ENCODE measurements around the gene SLC35E1. TPM values are rescaled to one million over a fixed set of nuclear protein-coding genes. Genes with fewer than 3 reads are reported as not detected.
A peak's percentile ranks its signal among the peaks of the same experiment; 100 is the strongest.

Gene SLC35E1
- total and polyA plus RNA-seq, 2 of the 13 experiments (the other 11 are each of a cell fraction or from before 2014, with no cell fraction given): 21.2 to 46.5 TPM

DNA sequence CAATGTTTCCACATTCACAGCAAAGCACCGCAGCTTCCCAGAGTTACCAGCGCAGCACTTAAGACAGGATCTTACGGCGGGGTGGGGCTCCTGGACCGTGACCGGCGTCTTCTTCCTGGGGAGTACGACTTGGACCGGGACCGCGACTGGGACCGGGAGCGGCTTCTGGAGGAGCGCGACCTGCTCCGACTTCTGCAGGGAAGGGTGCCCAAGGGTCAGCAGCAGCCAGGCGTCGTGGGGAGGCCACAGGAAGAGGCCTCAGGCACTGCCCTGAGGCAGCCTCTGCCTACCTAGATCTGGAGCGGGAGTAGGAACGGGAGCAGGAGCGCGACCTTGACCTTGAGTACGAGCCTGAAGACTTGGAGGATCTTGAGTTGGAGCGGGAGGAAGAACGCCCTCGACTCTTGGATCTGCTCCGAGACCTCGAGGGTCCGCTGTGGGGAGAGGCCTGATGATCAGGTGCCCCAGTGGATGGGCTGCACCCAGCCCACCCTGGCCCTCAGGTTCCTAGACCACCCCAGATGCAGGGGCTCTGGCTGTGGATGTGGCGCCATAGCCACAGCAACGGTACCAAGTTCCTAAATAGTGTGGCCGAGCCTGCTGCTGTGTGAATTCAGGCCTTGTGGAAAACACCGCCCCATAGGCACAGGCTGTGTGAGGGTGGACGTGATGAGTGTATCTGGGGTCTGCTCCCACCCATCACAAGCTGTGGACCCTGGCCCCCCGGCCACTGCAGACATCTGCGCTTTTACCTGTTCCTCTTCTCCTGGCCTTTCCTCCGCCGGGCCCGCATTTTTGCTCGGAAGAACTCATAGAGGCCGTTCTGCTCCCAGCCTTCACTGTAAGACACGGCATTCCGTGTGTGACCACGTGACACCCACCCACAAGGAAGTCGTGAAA lies 51.9 kb downstream of the SLC35E1 start:
- no peak overlapping the region for H3K27ac ChIP-seq (ENCODE audit: extremely low read length, insufficient read depth, low read length)
- H3K9me3 ChIP-seq (ENCODE audit: low read length): no peaks in the 10 kb centered on the region
- no peaks in the 10 kb centered on the region for H3K4me1 ChIP-seq (ENCODE audit: insufficient read depth, low read length)
- intact Hi-C loops (cut with micrococcal nuclease; ENCODE audit: unreplicated experiment) (no loop called here), in situ Hi-C loops (cut with HindIII; ENCODE audit: extremely low pct_ligation_motif_present, low pct_unique_long_range_greater_than_20kb) (no loop called here)
- no peaks in the 10 kb centered on the region for H3K79me2 ChIP-seq (ENCODE audit: insufficient read depth, low read length)
- no peak for DNase-seq (ENCODE audit: low spot score)
- H3K4me2 ChIP-seq (ENCODE audit: low read depth, low read length): no peak overlapping the region
- no peak for FAIRE-seq
- H3K36me3 ChIP-seq (replicated peaks in 1 of 2; ENCODE audit: control insufficient read depth in 1 of 2, insufficient read depth in 2 of 2, low read length in 2 of 2): peaks cover 47 to 85% of the 10 kb centered on the region in 2 experiments
- no TSS peak for BruUV-seq (replicated peaks)
- no peak overlapping the region for H3K9ac ChIP-seq (ENCODE audit: insufficient read depth, low read depth, low read length)
- POLR2A ChIA-PET: no interaction called here
- CTCF ChIA-PET (ENCODE audit: low intra/inter-chr PET ratio, low total read pairs): no interaction called here
- no peaks in the 10 kb centered on the region; a peak in 1 of 5 replicates for H3K27me3 ChIP-seq (ENCODE audit: control insufficient read depth in 1 of 2, insufficient read depth in 2 of 2, low read length in 2 of 2)
- H3K4me3 ChIP-seq (replicated peaks in 1 of 3; ENCODE audit: insufficient read depth in 1 of 3, low read depth in 2 of 3, low read length in 3 of 3): no peak overlapping the region
- no peak overlapping the region for H2AFZ ChIP-seq (ENCODE audit: low read length)
- TF ChIP-seq AGO2 (optimal IDR thresholded peaks at IDR 0.05; ENCODE audit: low read depth, low read length) (peak; percentile 78), SNAI1 (CRISPR knock-in tag; IDR thresholded peaks at IDR 0.05; ENCODE audit: borderline replicate concordance) (no peak), RBFOX2 (IDR thresholded peaks at IDR 0.05; ENCODE audit: low read depth, low read length) (peak; percentile 48; the same call in 1 of the 2 replicates), POLR2A (IDR thresholded peaks at IDR 0.05; ENCODE audit: insufficient read depth in 1 of 2, low read depth in 2 of 2, low read length in 2 of 2) (peak; percentile 22 to 30; a peak in 1 of 4 replicates), RBM22 (optimal IDR thresholded peaks at IDR 0.05; ENCODE audit: low read length) (peak; percentile 10)
- ATAC-seq: no peak
- 98% methylated on average over 41 of the region's 45 CpGs for WGBS (ENCODE audit: low lambda C conversion rate)
- H4K20me1 ChIP-seq (ENCODE audit: insufficient read depth, low read length): no peaks in the 10 kb centered on the region

DNA sequence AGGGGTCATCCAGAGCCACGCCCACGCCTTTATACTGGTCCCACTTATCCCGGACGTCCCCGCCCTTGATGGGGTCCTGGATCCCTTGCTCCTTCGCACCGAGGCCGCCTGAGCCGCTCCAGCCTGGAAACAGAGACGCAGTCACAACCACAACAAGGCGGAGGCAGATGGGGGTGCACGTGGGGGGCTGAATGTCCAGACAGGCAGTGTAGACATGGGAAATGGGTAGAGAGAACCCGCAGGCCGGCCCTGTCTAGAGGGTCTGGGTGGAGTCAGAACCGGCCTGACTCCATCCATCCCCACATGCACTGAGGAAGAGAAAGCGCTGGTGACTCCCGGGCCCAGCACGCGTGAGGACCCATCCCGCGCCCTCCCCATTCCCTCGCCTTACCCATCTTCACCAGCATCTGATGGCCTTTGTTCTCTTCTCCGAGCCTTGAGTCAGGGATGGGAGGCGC lies 53.0 kb downstream of the SLC35E1 start:
- Histone ChIP-seq H3K4me3 (replicated peaks in 1 of 3; ENCODE audit: insufficient read depth in 1 of 3, low read depth in 2 of 3, low read length in 3 of 3) (no peak overlapping the region), H3K27ac (ENCODE audit: extremely low read length, insufficient read depth, low read length) (no peak overlapping the region), H2AFZ (ENCODE audit: low read length) (no peak overlapping the region), H3K9me3 (ENCODE audit: low read length) (no peaks in the 10 kb centered on the region), H3K4me1 (ENCODE audit: insufficient read depth, low read length) (no peaks in the 10 kb centered on the region), H3K79me2 (ENCODE audit: insufficient read depth, low read length) (no peaks in the 10 kb centered on the region), H4K20me1 (ENCODE audit: insufficient read depth, low read length) (no peaks in the 10 kb centered on the region), H3K36me3 (replicated peaks in 1 of 2; ENCODE audit: control insufficient read depth in 1 of 2, insufficient read depth in 2 of 2, low read length in 2 of 2) (peaks cover 40 to 85% of the 10 kb centered on the region in 2 experiments), H3K9ac (ENCODE audit: insufficient read depth, low read depth, low read length) (no peak overlapping the region), H3K27me3 (ENCODE audit: control insufficient read depth in 1 of 2, insufficient read depth in 2 of 2, low read length in 2 of 2) (no peaks in the 10 kb centered on the region; a peak in 1 of 5 replicates), H3K4me2 (ENCODE audit: low read depth, low read length) (no peak overlapping the region)
- in situ Hi-C loops (cut with HindIII; ENCODE audit: extremely low pct_ligation_motif_present, low pct_unique_long_range_greater_than_20kb): no loop called here
- 97% methylated on average over 23 of the region's 24 CpGs for WGBS (ENCODE audit: low lambda C conversion rate)
- intact Hi-C loops (cut with micrococcal nuclease; ENCODE audit: unreplicated experiment): no loop called here
- ChIA-PET POLR2A (no interaction called here), CTCF (ENCODE audit: low intra/inter-chr PET ratio, low total read pairs) (no interaction called here)
- FAIRE-seq: no peak
- BruUV-seq (replicated peaks): no TSS peak
- DNase-seq (ENCODE audit: low spot score): no peak
- no peak for ATAC-seq
- TF ChIP-seq POLR2G (IDR thresholded peaks at IDR 0.05; ENCODE audit: low read depth, low read length): peak; percentile 28; the same call in 1 of the 2 replicates
- no peak for TF ChIP-seq ZNF280B (CRISPR knock-in tag; IDR thresholded peaks at IDR 0.05; ENCODE audit: borderline replicate concordance)
- TF ChIP-seq HNRNPL (IDR thresholded peaks at IDR 0.05; ENCODE audit: low read depth, low read length): 0 out of 2 replicates have a peak, but pooled peaks have one; percentile 9
- TF ChIP-seq TCF7L2 (IDR thresholded peaks at IDR 0.05; ENCODE audit: low read depth, low read length): no peak
- no peak for TF ChIP-seq CSRNP2 (CRISPR knock-in tag; conservative IDR thresholded peaks at IDR 0.05; ENCODE audit: low read depth)
- TF ChIP-seq ZBTB26 (CRISPR knock-in tag; IDR thresholded peaks at IDR 0.05; ENCODE audit: borderline replicate concordance): no peak
- peak; percentile 67 for TF ChIP-seq AGO2 (optimal IDR thresholded peaks at IDR 0.05; ENCODE audit: low read depth, low read length)
- no peak for TF ChIP-seq TBX2 (CRISPR knock-in tag; IDR thresholded peaks at IDR 0.05; ENCODE audit: borderline replicate concordance)
- TF ChIP-seq RBFOX2 (IDR thresholded peaks at IDR 0.05; ENCODE audit: low read depth, low read length): 0 out of 2 replicates have a peak, but pooled peaks have one; percentile 6

Data from HepG2 (cell line).